Parathyroid adenoma (tissue), 2 donors: ENCODE data around the gene DDX41.

Source experiments
- H2AFZ ChIP-seq: fragments of 300-600 bp; sonication (generic); one replicate; pipeline ENCODE4 v1.7.0; 2017; ENCODE audit warnings: antibody characterized with exemption, mild to moderate bottlenecking
- H3K27ac ChIP-seq: fragments of 300-600 bp; sonication (generic); one replicate; pipeline ENCODE4 v1.7.0; 2017
- H3K27me3 ChIP-seq: fragments of 300-600 bp; sonication (generic); one replicate; pipeline ENCODE4 v1.7.0; 2017; ENCODE audit warnings: low read length; ENCODE audit not compliant: control insufficient read depth, insufficient read depth
- H3K36me3 ChIP-seq: fragments of 300-600 bp; sonication (generic); one replicate; pipeline ENCODE4 v1.7.0; 2017; ENCODE audit warnings: low read length; ENCODE audit not compliant: control insufficient read depth, insufficient read depth
- H3K4me1 ChIP-seq: fragments of 300-600 bp; sonication (generic); one replicate; pipeline ENCODE4 v1.7.0; 2017; ENCODE audit warnings: control low read depth
- H3K4me2 ChIP-seq: fragments of 300-600 bp; sonication (generic); one replicate; pipeline ENCODE4 v1.7.0; 2017; ENCODE audit warnings: low read length
- H3K4me3 ChIP-seq: fragments of 300-600 bp; sonication (generic); one replicate; pipeline ENCODE4 v1.7.0; 2017; ENCODE audit warnings: low read depth, low read length
- H3K79me2 ChIP-seq: fragments of 300-600 bp; sonication (generic); one replicate; pipeline ENCODE4 v1.7.0; 2017; ENCODE audit warnings: control low read depth
- H3K9ac ChIP-seq: fragments of 300-600 bp; sonication (generic); one replicate; pipeline ENCODE4 v1.7.0; 2017; ENCODE audit warnings: mild to moderate bottlenecking
- H3K9me3 ChIP-seq: fragments of 300-600 bp; sonication (generic); one replicate; pipeline ENCODE4 v1.7.0; 2017; ENCODE audit warnings: low read length; ENCODE audit not compliant: control insufficient read depth
- TF ChIP-seq, protein P1 (sequence below): fragments of 300-600 bp; sonication (generic); IDR thresholded peaks from one replicate; pipeline ENCODE4 v1.7.0; 2017; ENCODE audit warnings: antibody characterized with exemption, mild to moderate bottlenecking
- donor health status: primary hyperparathyroidism.

The DDX41 gene

DNA sequence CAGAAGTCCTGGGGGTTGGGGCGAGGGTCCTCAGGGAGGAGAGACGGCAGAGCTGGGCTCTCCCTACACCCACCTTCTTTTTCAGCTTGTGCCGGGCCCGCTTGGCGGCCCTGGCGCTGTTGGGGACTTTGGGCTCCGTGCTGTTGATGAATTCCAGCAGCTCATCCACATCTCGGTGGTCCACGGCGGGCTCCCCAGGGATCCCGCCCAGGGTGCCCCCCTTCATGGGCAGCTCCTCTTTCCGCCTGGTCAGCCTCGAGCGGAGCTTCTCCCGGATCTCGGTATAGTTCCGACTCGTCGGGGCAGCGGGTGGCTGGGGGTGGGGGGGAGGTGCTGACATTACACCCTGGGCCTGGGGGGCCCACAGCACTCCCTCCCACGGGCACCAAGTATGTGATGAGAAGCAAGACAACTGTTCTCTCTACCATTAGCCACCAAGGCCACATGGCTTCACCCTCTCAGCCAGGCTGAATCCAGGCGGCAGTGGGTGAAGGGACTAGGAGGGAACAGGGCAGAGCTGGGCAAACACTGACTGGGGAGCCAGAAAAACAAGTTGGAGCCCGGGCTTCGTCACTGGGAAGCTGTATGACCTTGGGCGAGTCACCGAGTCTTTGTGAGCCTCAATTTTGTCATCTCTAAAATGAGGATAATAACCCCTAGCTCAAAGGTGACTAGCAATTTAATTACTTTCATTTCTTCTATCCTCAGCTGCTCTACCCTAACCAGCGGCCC lies 14.6 kb upstream of the DDX41 start:
- Histone ChIP-seq H3K79me2 (peaks cover 42% of the 10 kb centered on the region), H3K4me1 (peaks cover 8% of the 10 kb centered on the region), H3K27ac (no peak overlapping the region), H3K4me2 (no peak overlapping the region), H3K9ac (no peak overlapping the region), H3K27me3 (no peaks in the 10 kb centered on the region), H3K36me3 (no peaks in the 10 kb centered on the region), H3K4me3 (no peak overlapping the region), H2AFZ (no peak overlapping the region), H3K9me3 (no peaks in the 10 kb centered on the region)
- TF ChIP-seq, protein P1, sequence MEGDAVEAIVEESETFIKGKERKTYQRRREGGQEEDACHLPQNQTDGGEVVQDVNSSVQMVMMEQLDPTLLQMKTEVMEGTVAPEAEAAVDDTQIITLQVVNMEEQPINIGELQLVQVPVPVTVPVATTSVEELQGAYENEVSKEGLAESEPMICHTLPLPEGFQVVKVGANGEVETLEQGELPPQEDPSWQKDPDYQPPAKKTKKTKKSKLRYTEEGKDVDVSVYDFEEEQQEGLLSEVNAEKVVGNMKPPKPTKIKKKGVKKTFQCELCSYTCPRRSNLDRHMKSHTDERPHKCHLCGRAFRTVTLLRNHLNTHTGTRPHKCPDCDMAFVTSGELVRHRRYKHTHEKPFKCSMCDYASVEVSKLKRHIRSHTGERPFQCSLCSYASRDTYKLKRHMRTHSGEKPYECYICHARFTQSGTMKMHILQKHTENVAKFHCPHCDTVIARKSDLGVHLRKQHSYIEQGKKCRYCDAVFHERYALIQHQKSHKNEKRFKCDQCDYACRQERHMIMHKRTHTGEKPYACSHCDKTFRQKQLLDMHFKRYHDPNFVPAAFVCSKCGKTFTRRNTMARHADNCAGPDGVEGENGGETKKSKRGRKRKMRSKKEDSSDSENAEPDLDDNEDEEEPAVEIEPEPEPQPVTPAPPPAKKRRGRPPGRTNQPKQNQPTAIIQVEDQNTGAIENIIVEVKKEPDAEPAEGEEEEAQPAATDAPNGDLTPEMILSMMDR: no peak

DNA sequence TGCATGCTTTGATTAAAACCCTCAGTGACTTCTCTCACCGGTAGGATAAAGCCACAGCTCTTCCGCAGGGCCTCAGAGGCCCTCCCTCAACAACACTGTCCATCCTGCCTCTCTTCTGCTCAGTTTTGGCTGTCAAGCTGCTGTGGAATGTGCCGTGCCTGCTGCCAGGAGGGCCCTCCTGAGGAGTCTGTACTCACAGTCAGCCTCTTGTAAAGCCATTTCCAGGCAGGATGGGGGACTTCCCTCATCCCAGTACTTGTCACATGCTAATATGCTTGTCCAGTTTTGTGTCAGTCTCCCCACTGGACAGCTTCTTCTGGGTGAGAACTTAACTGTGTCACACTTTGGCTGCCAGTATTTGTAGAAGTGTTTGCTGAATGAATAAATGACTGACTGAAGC lies 13.9 kb upstream of the DDX41 start:
- Histone ChIP-seq H3K4me3 (no peak overlapping the region), H3K36me3 (no peaks in the 10 kb centered on the region), H3K79me2 (peaks cover 42% of the 10 kb centered on the region), H3K9ac (no peak overlapping the region), H3K27me3 (no peaks in the 10 kb centered on the region), H3K4me2 (no peak overlapping the region), H3K9me3 (no peaks in the 10 kb centered on the region), H3K27ac (no peak overlapping the region), H2AFZ (no peak overlapping the region), H3K4me1 (peaks cover 8% of the 10 kb centered on the region)
- TF ChIP-seq, protein P1: no peak

DNA sequence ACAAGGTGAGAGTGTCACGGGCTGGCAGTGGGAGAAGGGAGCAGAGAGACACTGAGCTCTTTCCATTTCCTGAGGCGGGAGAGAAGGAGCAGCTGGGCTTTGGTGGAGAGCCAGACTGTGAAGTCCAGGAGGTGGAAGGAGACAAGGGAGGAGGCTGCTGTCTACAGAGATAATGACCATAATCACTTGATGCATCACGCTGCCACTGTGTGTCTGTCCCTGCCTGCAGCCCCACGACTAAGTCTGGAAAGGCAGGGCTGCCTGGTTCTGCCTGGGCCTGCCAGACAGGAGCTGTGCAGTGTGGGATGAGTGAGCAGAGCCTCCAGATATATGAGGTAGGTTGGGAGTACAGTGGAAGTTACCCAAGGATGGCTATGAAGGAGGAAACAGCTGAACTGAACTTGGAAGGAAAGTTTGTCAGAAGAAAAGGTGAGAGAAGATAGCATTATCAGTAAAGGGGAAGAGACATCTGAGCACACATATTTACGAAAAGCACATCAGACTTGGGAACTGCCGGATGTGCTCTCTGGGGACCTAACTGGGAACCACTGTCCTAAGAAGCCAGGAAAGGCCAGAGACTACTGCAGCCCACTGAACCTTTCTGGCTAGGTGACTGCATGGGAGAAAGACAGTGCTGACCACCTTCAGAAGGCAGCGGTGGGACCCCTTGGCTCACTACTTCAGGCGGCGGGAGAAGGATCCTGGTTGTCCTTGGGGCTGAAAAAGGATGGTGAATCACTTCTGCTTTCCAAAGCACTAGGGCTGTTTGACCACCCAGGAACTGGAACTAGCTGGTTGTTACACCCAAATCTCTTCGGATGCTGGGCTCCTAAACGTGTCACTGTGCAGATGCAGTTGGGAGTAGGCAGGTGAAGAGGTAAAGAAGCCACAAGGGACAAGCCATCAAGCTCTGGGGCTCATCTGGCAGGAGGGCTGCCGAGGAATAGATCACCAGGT lies 12.8 kb upstream of the DDX41 start:
- H3K9ac ChIP-seq: no peak overlapping the region
- TF ChIP-seq, protein P1: no peak
- H3K27me3 ChIP-seq: no peaks in the 10 kb centered on the region
- H3K4me2 ChIP-seq: no peak overlapping the region
- H3K36me3 ChIP-seq: no peaks in the 10 kb centered on the region
- no peaks in the 10 kb centered on the region for H3K4me1 ChIP-seq
- no peaks in the 10 kb centered on the region for H3K9me3 ChIP-seq
- peaks cover 45% of the 10 kb centered on the region for H3K79me2 ChIP-seq
- no peak overlapping the region for H3K4me3 ChIP-seq
- no peak overlapping the region for H3K27ac ChIP-seq
- H2AFZ ChIP-seq: no peak overlapping the region

DNA sequence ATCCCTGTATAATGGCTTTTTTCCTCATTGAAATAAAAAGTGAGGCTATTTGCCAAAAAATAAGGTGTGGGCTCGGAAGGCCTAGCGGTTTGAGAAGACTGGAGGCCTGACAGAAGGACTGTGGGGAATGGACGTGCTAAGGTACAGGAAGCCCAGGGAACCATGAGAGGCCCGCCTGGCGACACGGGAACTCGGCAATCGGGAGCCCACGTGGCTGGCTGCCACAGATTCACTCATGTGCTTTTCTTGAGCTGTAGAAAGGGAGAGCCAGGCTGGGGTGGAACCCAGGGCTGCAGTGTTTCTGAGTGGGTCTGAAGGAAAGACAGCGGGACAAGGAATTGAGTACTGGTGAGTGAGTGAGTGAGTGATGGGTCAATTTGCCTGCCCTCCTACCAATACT lies 11.9 kb upstream of the DDX41 start:
- Histone ChIP-seq H3K36me3 (no peaks in the 10 kb centered on the region), H3K27ac (no peak overlapping the region), H2AFZ (no peak overlapping the region), H3K9me3 (no peaks in the 10 kb centered on the region), H3K4me1 (no peaks in the 10 kb centered on the region), H3K9ac (no peak overlapping the region), H3K4me3 (no peak overlapping the region), H3K27me3 (no peaks in the 10 kb centered on the region), H3K79me2 (peaks cover 49% of the 10 kb centered on the region), H3K4me2 (no peak overlapping the region)
- TF ChIP-seq, protein P1: no peak
